ENCODE measurements around the gene TECPR1. TPM values are rescaled to one million over a fixed set of nuclear protein-coding genes. Genes with fewer than 3 reads are reported as not detected.

TECPR1 gene
- total RNA-seq, 1 experiment from 2014 or later = 13.9 TPM

GRCh38 chr7:98281757-98282606 lies 29.9 kb upstream of the TECPR1 start:
- no peak overlapping the region for H2BK5ac ChIP-seq (ENCODE audit: insufficient read length, low read length)
- H3K23ac ChIP-seq (ENCODE audit: insufficient read length, low read depth, low read length) = no peak overlapping the region
- H3K4me2 ChIP-seq (ENCODE audit: insufficient read depth, insufficient read length, low read length) = peak overlapping the region; percentile 69
- no CpG with 5 or more reads among the region's 77 CpGs for WGBS (ENCODE audit: extremely low coverage, insufficient read length, low lambda C conversion rate)
- peaks cover 28 to 36% of the 10 kb centered on the region in 2 experiments for H3K4me1 Mint-ChIP-seq
- no peak overlapping the region for H3K18ac ChIP-seq (ENCODE audit: insufficient read length, low read depth, low read length)
- H3K23me2 ChIP-seq (ENCODE audit: insufficient read length, low read depth, low read length, poor library complexity, severe bottlenecking) = peaks cover 11% of the 10 kb centered on the region
- no peaks in the 10 kb centered on the region for H3K9me3 ChIP-seq (ENCODE audit: control insufficient read depth, low read depth, low read length)
- no peak overlapping the region for H2BK15ac ChIP-seq (ENCODE audit: low read depth, low read length)
- H3K27ac Mint-ChIP-seq = peak overlapping the region in 1 of 3 experiments; percentile 94; a peak in 3 of 7 replicates
- peaks cover 6% of the 10 kb centered on the region for H3K79me1 ChIP-seq (ENCODE audit: insufficient read depth, low read depth, low read length, poor library complexity, severe bottlenecking)
- H3K4me3 Mint-ChIP-seq = peak overlapping the region; percentile 84 to 89
- H2BK20ac ChIP-seq (ENCODE audit: low read depth, low read length, poor library complexity, severe bottlenecking) = no peak overlapping the region
- no peak overlapping the region for H3K56ac ChIP-seq (ENCODE audit: insufficient read length, low read depth, low read length)
- H4K20me1 ChIP-seq (ENCODE audit: control insufficient read depth, insufficient read depth, insufficient read length) = no peaks in the 10 kb centered on the region
- H3K4ac ChIP-seq (ENCODE audit: low read depth, low read length) = no peak overlapping the region
- no peak overlapping the region for H4K91ac ChIP-seq (ENCODE audit: insufficient read length, low read depth, low read length)
- peaks cover 6 to 15% (median 13%) of the 10 kb centered on the region in 3 experiments for H3K36me3 Mint-ChIP-seq (ENCODE audit: insufficient read depth in 1 of 3, low read depth in 3 of 3)
- H4K5ac ChIP-seq (ENCODE audit: insufficient read length, low read depth, low read length) = no peak overlapping the region
- no peak for DNase-seq
- H3K4me1 ChIP-seq (ENCODE audit: insufficient read depth, low read length) = no peaks in the 10 kb centered on the region; the same call in 1 of the 2 replicates
- no peaks in the 10 kb centered on the region for H3K27me3 ChIP-seq (ENCODE audit: insufficient read depth, low read length)
- H2BK12ac ChIP-seq (ENCODE audit: insufficient read length, low read depth, low read length) = no peak overlapping the region
- no peaks in the 10 kb centered on the region; the same call in 1 of the 2 replicates for H3K79me2 ChIP-seq (ENCODE audit: insufficient read depth, low read length)
- peak overlapping the region; percentile 58; the same call in 1 of the 2 replicates for H3K14ac ChIP-seq (ENCODE audit: insufficient read depth, low read length)
- no peak overlapping the region for H2AFZ ChIP-seq (ENCODE audit: low read length)
- H3K27ac ChIP-seq (ENCODE audit: insufficient read length, low read depth, low read length) = no peak overlapping the region
- no peak overlapping the region for H4K8ac ChIP-seq (replicated peaks; ENCODE audit: insufficient read length, low read depth, low read length)
- peak overlapping the region; percentile 69 for H3K9ac ChIP-seq (ENCODE audit: extremely low read depth, insufficient read length, low read length)
- no peak overlapping the region for H2AK5ac ChIP-seq (ENCODE audit: insufficient read length, low read length)
- no peaks in the 10 kb centered on the region for H3K9me3 Mint-ChIP-seq
- TF ChIP-seq, protein P1, sequence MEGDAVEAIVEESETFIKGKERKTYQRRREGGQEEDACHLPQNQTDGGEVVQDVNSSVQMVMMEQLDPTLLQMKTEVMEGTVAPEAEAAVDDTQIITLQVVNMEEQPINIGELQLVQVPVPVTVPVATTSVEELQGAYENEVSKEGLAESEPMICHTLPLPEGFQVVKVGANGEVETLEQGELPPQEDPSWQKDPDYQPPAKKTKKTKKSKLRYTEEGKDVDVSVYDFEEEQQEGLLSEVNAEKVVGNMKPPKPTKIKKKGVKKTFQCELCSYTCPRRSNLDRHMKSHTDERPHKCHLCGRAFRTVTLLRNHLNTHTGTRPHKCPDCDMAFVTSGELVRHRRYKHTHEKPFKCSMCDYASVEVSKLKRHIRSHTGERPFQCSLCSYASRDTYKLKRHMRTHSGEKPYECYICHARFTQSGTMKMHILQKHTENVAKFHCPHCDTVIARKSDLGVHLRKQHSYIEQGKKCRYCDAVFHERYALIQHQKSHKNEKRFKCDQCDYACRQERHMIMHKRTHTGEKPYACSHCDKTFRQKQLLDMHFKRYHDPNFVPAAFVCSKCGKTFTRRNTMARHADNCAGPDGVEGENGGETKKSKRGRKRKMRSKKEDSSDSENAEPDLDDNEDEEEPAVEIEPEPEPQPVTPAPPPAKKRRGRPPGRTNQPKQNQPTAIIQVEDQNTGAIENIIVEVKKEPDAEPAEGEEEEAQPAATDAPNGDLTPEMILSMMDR (conservative IDR thresholded peaks at IDR 0.05) = no peak
- peaks cover 2% of the 10 kb centered on the region for H3K27me3 Mint-ChIP-seq (ENCODE audit: low read depth)
- H3T11ph ChIP-seq (ENCODE audit: low read length) = no peak overlapping the region
- H2BK120ac ChIP-seq (ENCODE audit: low read depth, low read length, poor library complexity, severe bottlenecking) = no peak overlapping the region
